ENCODE measurements around the gene FAM184B. TPM values are rescaled to one million over a fixed set of nuclear protein-coding genes. Genes with fewer than 3 reads are reported as not detected.

The FAM184B gene
- total RNA-seq = under 0.01 TPM in 2 replicates

GRCh38 chr4:17781300-17782287 is at the start of gene FAM184B:
Gene FAM184B, minus strand, starts transcription at chr4:17781621. Its CDS starts 322 bp downstream, at chr4:17781299.

GRCh38 chr4:17810260-17811077 is 29.0 kb upstream of the FAM184B start, which contains the start of the genes DCAF16 and NCAPG:
Gene DCAF16, minus strand, starts transcription at chr4:17810757. Its CDS starts 6,616 bp downstream, at chr4:17804141.
Gene NCAPG, plus strand, starts transcription at chr4:17810979. Its CDS starts 99 bp downstream, at chr4:17811078.

GRCh38 chr4:17614416-17615299 is 166.8 kb downstream of the FAM184B start, which contains the start of gene MED28:
Gene MED28, plus strand, starts transcription at chr4:17614641. Its CDS starts 14 bp downstream, at chr4:17614655.

Other genes starting within 250 kb of the FAM184B start
- 82.3 TPM in 2 replicates for gene LAP3, start 204.4 kb downstream of the FAM184B start, total RNA-seq
- 12.6 and 13.6 TPM in 2 replicates for gene MED28, start 167.0 kb downstream of the FAM184B start, total RNA-seq
- gene DCAF16, start 29.1 kb upstream of the FAM184B start, total RNA-seq = 28.4 and 29.5 TPM in 2 replicates
- 3.6 and 5.4 TPM in 2 replicates for gene NCAPG, start 29.4 kb upstream of the FAM184B start, total RNA-seq
- gene LCORL, start 240.1 kb upstream of the FAM184B start, total RNA-seq = 15.9 and 18.8 TPM in 2 replicates

Data from hair follicle dermal papilla cell (primary cell).